K562 (cell line): ENCODE measurements around the gene SEPHS1.

Experiments used
- ADNP ChIP-seq: fragments of 200-800 bp; sonication (Bioruptor generic); IDR thresholded peaks from 2 replicates; pipeline ENCODE4 v1.6.1; 2016; ENCODE audit warnings: missing genetic modification characterization, missing compliant biosample characterization
- EP300 ChIP-seq: IDR thresholded peaks from 2 replicates; pipeline ENCODE4 v1.6.1; 2012; ENCODE audit warnings: low read length, improper control_type of control experiment
- FOXM1 ChIP-seq, 2 experiments: fragments of 450-650 bp in 1 of 2; sonication (generic) in 1 of 2; formaldehyde crosslinking in 1 of 2; IDR thresholded peaks; 2 replicates each; pipeline versions ENCODE4 v1.6.1 to v1.9.0; 2017 to 2022; ENCODE audit warnings: low read depth in 2 of 2, mild to moderate bottlenecking in 2 of 2, missing genetic modification reagents in 1 of 2, moderate library complexity in 1 of 2
- KAT7 ChIP-seq: sonication (generic); formaldehyde crosslinking; IDR thresholded peaks from 2 replicates; pipeline ENCODE4 v1.8.0; 2022; ENCODE audit warnings: missing genetic modification reagents, mild to moderate bottlenecking, borderline replicate concordance
- NR3C1 ChIP-seq: sonication (generic); formaldehyde crosslinking; IDR thresholded peaks from 2 replicates; pipeline ENCODE4 v1.8.1; 2022; ENCODE audit warnings: missing genetic modification reagents
- SRF ChIP-seq, 2 experiments: fragments of 250-450, 450-650 bp in 1 of 2; sonication (Bioruptor Pico) in 1 of 2; sonication (generic) in 1 of 2; formaldehyde crosslinking; IDR thresholded peaks; 2 replicates each; pipeline versions ENCODE4 v1.5.0 to v1.5.1; 2020 to 2022; ENCODE audit warnings: mild to moderate bottlenecking in 1 of 2, missing genetic modification reagents in 1 of 2
- TBP ChIP-seq: optimal IDR thresholded peaks from 2 replicates; pipeline ENCODE3; 2011; ENCODE audit warnings: low read depth, low read length, improper control_type of control experiment
- TF ChIP-seq, protein P1 (sequence below), 3 experiments: IDR thresholded peaks in 2 of 3; conservative IDR thresholded peaks in 1 of 3; 2 replicates each; pipeline ENCODE4 v1.5.1; 2011 to 2012; ENCODE audit warnings: low read length in 3 of 3, mild to moderate bottlenecking in 3 of 3, control low read depth in 2 of 3, improper control_type of control experiment in 1 of 3, inconsistent platforms in 1 of 3, low read depth in 1 of 3, mixed read lengths in 1 of 3, moderate library complexity in 1 of 3; ENCODE audit not compliant: insufficient read depth in 2 of 3
- TF ChIP-seq, protein P2 (sequence below): sonication (generic); formaldehyde crosslinking; IDR thresholded peaks from 2 replicates; pipeline ENCODE4 v1.8.0; 2023; ENCODE audit warnings: mild to moderate bottlenecking, missing genetic modification reagents

DNA sequence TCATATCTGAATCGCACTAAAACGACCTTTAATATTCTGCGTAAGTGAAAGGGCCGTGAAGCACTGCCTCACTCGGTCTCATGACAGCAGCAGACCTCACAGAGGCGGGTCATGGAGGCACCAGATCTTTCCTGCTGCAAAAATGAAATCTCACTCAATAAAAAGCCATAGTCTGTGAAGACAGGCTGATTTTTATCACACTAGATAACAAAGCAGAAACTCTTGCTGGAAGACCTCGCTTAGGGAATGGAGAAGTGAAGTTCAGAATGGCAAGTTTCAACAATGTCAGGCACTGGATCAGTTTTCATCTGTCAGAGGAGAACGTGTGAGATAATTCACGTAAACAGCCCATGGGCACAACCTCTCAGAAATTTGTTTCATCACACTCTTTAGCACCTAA lies 8.0 kb downstream of the SEPHS1 start:
- TF ChIP-seq TBP (no peak), SRF (CRISPR knock-in tag; IDR thresholded peaks at IDR 0.05) (no peak), NR3C1 (no peak), KAT7 (CRISPR knock-in tag) (no peak), EP300 (no peak), FOXM1 (IDR thresholded peaks at IDR 0.05; ENCODE audit: low read depth) (no peak), FOXM1 (CRISPR knock-in tag; IDR thresholded peaks at IDR 0.05; ENCODE audit: low read depth) (no peak), ADNP (tag) (no peak)
- TF ChIP-seq, protein P1, sequence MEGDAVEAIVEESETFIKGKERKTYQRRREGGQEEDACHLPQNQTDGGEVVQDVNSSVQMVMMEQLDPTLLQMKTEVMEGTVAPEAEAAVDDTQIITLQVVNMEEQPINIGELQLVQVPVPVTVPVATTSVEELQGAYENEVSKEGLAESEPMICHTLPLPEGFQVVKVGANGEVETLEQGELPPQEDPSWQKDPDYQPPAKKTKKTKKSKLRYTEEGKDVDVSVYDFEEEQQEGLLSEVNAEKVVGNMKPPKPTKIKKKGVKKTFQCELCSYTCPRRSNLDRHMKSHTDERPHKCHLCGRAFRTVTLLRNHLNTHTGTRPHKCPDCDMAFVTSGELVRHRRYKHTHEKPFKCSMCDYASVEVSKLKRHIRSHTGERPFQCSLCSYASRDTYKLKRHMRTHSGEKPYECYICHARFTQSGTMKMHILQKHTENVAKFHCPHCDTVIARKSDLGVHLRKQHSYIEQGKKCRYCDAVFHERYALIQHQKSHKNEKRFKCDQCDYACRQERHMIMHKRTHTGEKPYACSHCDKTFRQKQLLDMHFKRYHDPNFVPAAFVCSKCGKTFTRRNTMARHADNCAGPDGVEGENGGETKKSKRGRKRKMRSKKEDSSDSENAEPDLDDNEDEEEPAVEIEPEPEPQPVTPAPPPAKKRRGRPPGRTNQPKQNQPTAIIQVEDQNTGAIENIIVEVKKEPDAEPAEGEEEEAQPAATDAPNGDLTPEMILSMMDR (IDR thresholded peaks at IDR 0.05 in 2 of 3, conservative IDR thresholded peaks at IDR 0.05 in 1 of 3; ENCODE audit: insufficient read depth in 2 of 3, low read depth in 1 of 3, low read length in 3 of 3), result no peak
- TF ChIP-seq, protein P2, sequence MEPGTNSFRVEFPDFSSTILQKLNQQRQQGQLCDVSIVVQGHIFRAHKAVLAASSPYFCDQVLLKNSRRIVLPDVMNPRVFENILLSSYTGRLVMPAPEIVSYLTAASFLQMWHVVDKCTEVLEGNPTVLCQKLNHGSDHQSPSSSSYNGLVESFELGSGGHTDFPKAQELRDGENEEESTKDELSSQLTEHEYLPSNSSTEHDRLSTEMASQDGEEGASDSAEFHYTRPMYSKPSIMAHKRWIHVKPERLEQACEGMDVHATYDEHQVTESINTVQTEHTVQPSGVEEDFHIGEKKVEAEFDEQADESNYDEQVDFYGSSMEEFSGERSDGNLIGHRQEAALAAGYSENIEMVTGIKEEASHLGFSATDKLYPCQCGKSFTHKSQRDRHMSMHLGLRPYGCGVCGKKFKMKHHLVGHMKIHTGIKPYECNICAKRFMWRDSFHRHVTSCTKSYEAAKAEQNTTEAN (CRISPR knock-in tag), result no peak
